ENCODE results near the gene FOXP1. TPM values are rescaled to one million over a fixed set of nuclear protein-coding genes. Genes with fewer than 3 reads are reported as not detected.

FOXP1 gene
- total RNA-seq, 1 experiment from 2014 or later, result 75.3 TPM

DNA sequence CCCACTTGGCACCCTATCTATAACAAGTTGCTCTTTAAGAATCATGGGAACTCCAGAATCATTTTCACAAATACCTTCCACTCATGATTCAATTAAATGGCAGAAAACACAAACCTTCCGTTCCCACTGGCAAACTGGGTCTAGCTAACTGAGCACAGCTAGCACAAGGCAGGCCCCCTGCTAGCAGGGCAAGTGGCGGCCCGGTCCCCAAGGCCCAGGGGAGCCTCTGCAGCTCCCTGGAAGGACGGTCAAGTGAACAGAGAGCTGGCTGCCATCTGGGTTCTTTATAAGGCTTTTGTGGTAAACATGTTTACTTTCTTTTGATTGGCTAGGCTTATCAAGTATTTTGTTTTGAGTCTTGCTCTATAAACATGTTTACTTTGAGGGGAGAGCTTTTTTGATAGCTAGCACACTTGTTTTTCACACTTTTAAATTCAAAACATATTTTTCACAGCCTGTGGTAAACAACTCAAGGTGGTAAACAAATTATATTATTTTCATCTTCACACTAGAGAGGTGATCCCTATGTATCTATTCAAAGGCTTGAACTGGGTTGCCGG lies 81.4 kb downstream of the FOXP1 start:
- peak overlapping the region; percentile 64 for H4K91ac ChIP-seq (ENCODE audit: insufficient read length, low read depth, low read length)
- H3K27me3 Mint-ChIP-seq (ENCODE audit: low read depth), result no peaks in the 10 kb centered on the region
- H3K36me3 Mint-ChIP-seq (ENCODE audit: insufficient read depth in 1 of 3, low read depth in 3 of 3), result peaks cover 0 to 2% (median 0%) of the 10 kb centered on the region in 3 experiments; a peak in 1 of 7 replicates
- no peaks in the 10 kb centered on the region for H4K20me1 ChIP-seq (ENCODE audit: control insufficient read depth, insufficient read depth, insufficient read length)
- H3K9me3 Mint-ChIP-seq, result no peaks in the 10 kb centered on the region
- H2BK15ac ChIP-seq (ENCODE audit: low read depth, low read length), result no peak overlapping the region
- no peak overlapping the region for H3K4me3 Mint-ChIP-seq
- peaks cover 2% of the 10 kb centered on the region; the same call in 1 of the 2 replicates for H3K79me2 ChIP-seq (ENCODE audit: insufficient read depth, low read length)
- no peak overlapping the region for H3K14ac ChIP-seq (ENCODE audit: insufficient read depth, low read length)
- H2BK120ac ChIP-seq (ENCODE audit: low read depth, low read length, poor library complexity, severe bottlenecking), result no peak overlapping the region
- no peak overlapping the region for H4K5ac ChIP-seq (ENCODE audit: insufficient read length, low read depth, low read length)
- no peak overlapping the region for H2BK12ac ChIP-seq (ENCODE audit: insufficient read length, low read depth, low read length)
- H4K8ac ChIP-seq (replicated peaks; ENCODE audit: insufficient read length, low read depth, low read length), result no peak overlapping the region
- no peak for DNase-seq
- no peak overlapping the region for H3K4ac ChIP-seq (ENCODE audit: low read depth, low read length)
- WGBS (ENCODE audit: extremely low coverage, insufficient read length, low lambda C conversion rate), result no CpG with 5 or more reads among the region's 5 CpGs
- peaks cover 48 to 50% of the 10 kb centered on the region in 2 experiments for H3K4me1 Mint-ChIP-seq
- H3K27ac ChIP-seq (ENCODE audit: insufficient read length, low read depth, low read length), result no peak overlapping the region
- no peak overlapping the region for H2BK5ac ChIP-seq (ENCODE audit: insufficient read length, low read length)
- peak overlapping the region; percentile 13 for H2AK5ac ChIP-seq (ENCODE audit: insufficient read length, low read length)
- no peak overlapping the region for H3K23ac ChIP-seq (ENCODE audit: insufficient read length, low read depth, low read length)
- H3K9ac ChIP-seq (ENCODE audit: extremely low read depth, insufficient read length, low read length), result no peak overlapping the region
- no peak overlapping the region for H3K4me2 ChIP-seq (ENCODE audit: insufficient read depth, insufficient read length, low read length)
- no peak overlapping the region for H3K18ac ChIP-seq (ENCODE audit: insufficient read length, low read depth, low read length)
- H3K27ac Mint-ChIP-seq, result no peak overlapping the region
- no peaks in the 10 kb centered on the region for H3K23me2 ChIP-seq (ENCODE audit: insufficient read length, low read depth, low read length, poor library complexity, severe bottlenecking)
- H2BK20ac ChIP-seq (ENCODE audit: low read depth, low read length, poor library complexity, severe bottlenecking), result no peak overlapping the region
- H3K4me1 ChIP-seq (ENCODE audit: insufficient read depth, low read length), result peaks cover 18% of the 10 kb centered on the region
- TF ChIP-seq CTCF (conservative IDR thresholded peaks at IDR 0.05), result no peak
- no peaks in the 10 kb centered on the region for H3K9me3 ChIP-seq (ENCODE audit: control insufficient read depth, low read depth, low read length)
- H2AFZ ChIP-seq (ENCODE audit: low read length), result no peak overlapping the region
- H3T11ph ChIP-seq (ENCODE audit: low read length), result no peak overlapping the region
- H3K79me1 ChIP-seq (ENCODE audit: insufficient read depth, low read depth, low read length, poor library complexity, severe bottlenecking), result no peaks in the 10 kb centered on the region
- H3K27me3 ChIP-seq (ENCODE audit: insufficient read depth, low read length), result no peaks in the 10 kb centered on the region
- no peak overlapping the region for H3K56ac ChIP-seq (ENCODE audit: insufficient read length, low read depth, low read length)

All from H9 (cell line).